Tibial nerve (tissue), 3 donors: Measurements from ENCODE around the gene B3GALT5.

Experiments
- CTCF ChIP-seq, 5 experiments: fragments of 200-600 bp in 3 of 5; fragments of 450-650 bp in 2 of 5; sonication (generic) in 3 of 5; IDR thresholded peaks; one replicate each; pipeline ENCODE4 v1.5.1; 2016 to 2019; ENCODE audit warnings: antibody characterized with exemption in 5 of 5, mild to moderate bottlenecking in 3 of 5, moderate library complexity in 2 of 5
- POLR2A ChIP-seq, 2 donors: fragments of 450-650 bp; IDR thresholded peaks; one replicate each; pipeline ENCODE4 v1.6.1; 2017; ENCODE audit warnings: antibody characterized with exemption in 2 of 2, mild to moderate bottlenecking in 2 of 2, moderate library complexity in 2 of 2

DNA sequence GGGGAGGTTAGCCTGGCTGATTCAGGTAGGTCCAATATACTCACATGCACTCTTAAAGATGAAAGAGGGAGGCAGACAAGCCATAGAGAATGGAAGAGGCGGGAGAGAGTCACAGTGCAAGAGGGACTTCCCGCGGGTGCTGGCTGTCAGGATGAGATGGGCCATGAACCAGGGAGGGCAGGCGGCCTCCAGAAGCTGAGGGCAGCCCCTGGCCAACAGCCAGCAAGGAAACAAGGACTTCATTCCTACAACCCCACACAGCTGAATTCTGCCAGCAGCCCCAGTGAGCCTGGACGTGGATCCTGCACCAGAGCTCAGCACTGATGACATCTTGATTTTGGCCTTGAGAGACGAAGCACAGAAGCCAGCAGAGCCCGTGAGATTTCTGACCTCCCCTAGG lies 15.1 kb upstream of the B3GALT5 start:
- no peak for TF ChIP-seq CTCF (IDR thresholded peaks at IDR 0.05)
- TF ChIP-seq POLR2A (IDR thresholded peaks at IDR 0.05) = no peak
